ENCODE measurements around the gene CNOT9. TPM values are rescaled to one million over a fixed set of nuclear protein-coding genes. Genes with fewer than 3 reads are reported as not detected.
"Not testable (repeated sequence)": the region's sequence is repeated elsewhere in the genome, so short reads cannot be mapped to it uniquely, and the experiment has no call there.

Gene CNOT9
- total RNA-seq, 1 experiment from 2014 or later, result 86.8 TPM

DNA sequence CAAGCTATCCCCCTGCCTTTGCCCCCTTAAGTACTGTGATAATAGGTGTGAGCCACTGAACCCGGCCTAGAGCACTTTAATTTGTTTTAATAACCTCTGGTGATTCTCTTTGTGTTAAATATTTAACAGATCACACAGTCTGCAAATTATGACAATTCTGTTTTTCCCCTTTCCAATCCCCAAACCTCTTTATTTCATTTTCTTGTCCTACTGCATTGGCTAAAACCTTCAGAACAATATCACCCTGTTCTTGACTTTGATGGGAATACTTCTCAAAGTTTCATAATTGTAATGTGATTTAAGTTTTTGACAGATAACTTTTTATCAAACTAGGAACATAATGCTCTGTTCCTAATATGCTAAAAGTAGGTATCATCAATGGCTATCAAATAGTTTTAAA, 45.0 kb upstream of the CNOT9 start:
- CTCF ChIA-PET, result no interaction called here
- TF ChIP-seq EZH2phosphoT487 (IDR thresholded peaks at IDR 0.05; ENCODE audit: borderline replicate concordance, low read length), result no peak
- TF ChIP-seq, protein P1, sequence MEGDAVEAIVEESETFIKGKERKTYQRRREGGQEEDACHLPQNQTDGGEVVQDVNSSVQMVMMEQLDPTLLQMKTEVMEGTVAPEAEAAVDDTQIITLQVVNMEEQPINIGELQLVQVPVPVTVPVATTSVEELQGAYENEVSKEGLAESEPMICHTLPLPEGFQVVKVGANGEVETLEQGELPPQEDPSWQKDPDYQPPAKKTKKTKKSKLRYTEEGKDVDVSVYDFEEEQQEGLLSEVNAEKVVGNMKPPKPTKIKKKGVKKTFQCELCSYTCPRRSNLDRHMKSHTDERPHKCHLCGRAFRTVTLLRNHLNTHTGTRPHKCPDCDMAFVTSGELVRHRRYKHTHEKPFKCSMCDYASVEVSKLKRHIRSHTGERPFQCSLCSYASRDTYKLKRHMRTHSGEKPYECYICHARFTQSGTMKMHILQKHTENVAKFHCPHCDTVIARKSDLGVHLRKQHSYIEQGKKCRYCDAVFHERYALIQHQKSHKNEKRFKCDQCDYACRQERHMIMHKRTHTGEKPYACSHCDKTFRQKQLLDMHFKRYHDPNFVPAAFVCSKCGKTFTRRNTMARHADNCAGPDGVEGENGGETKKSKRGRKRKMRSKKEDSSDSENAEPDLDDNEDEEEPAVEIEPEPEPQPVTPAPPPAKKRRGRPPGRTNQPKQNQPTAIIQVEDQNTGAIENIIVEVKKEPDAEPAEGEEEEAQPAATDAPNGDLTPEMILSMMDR (conservative IDR thresholded peaks at IDR 0.05; ENCODE audit: low read depth, low read length), result no peak
- TF ChIP-seq EZH2 (IDR thresholded peaks at IDR 0.05; ENCODE audit: low read length, unreplicated experiment), result no peak
- Histone ChIP-seq H3K4me1 (ENCODE audit: insufficient read depth, low read length) (no peaks in the 10 kb centered on the region), H2AFZ (ENCODE audit: low read length) (no peak overlapping the region), H3K36me3 (ENCODE audit: low read depth, low read length) (peaks cover 27% of the 10 kb centered on the region), H3K9me2 (replicated peaks; ENCODE audit: low read length) (no peaks in the 10 kb centered on the region), H3K9ac (ENCODE audit: low read length) (no peak overlapping the region), H3K9me3 (ENCODE audit: low read length) (no peaks in the 10 kb centered on the region), H3K27ac (ENCODE audit: low read length) (no peak overlapping the region), H3K27me3 (ENCODE audit: low read length) (no peaks in the 10 kb centered on the region), H3K79me2 (ENCODE audit: low read length) (no peaks in the 10 kb centered on the region), H3K4me3 (ENCODE audit: low read length) (no peak overlapping the region), H3K4me2 (ENCODE audit: low read length) (no peak overlapping the region), H3F3A (ENCODE audit: low read length, unreplicated experiment) (no peaks in the 10 kb centered on the region), H4K20me1 (ENCODE audit: low read length) (no peaks in the 10 kb centered on the region)
- DNase-seq (no peak), ATAC-seq (no peak)
- BruUV-seq (replicated peaks), result no TSS peak
- intact Hi-C loops (cut with micrococcal nuclease), result no loop called here
- POLR2A ChIA-PET (ENCODE audit: unreplicated experiment), result no interaction called here

DNA sequence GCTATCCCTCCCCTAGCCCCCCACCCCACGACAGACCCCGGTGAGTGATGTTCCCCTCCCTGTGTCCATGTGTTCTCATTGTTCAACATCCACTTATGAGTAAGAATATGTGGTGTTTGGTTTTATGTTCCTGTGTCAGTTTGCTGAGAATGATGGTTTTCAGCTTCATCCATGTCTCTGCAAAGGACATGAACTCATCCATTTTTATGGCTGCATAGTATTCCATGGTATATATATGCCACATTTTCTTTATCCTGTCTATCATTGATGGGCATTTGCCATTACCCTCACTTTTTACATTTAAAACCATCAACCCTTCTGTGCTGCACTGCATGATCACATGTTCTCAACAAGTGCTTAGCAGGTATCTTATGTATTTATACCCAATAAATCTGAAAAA, 40.2 kb upstream of the CNOT9 start:
- H3K27me3 ChIP-seq (ENCODE audit: low read length); H3K4me1 ChIP-seq (ENCODE audit: insufficient read depth, low read length); H3K4me3 ChIP-seq (ENCODE audit: low read length); ATAC-seq; H3F3A ChIP-seq (ENCODE audit: low read length, unreplicated experiment); BruUV-seq (replicated peaks); H3K9me3 ChIP-seq (ENCODE audit: low read length); H3K4me2 ChIP-seq (ENCODE audit: low read length); H3K9me2 ChIP-seq (replicated peaks; ENCODE audit: low read length); H4K20me1 ChIP-seq (ENCODE audit: low read length); H3K79me2 ChIP-seq (ENCODE audit: low read length); DNase-seq; H3K27ac ChIP-seq (ENCODE audit: low read length); H3K9ac ChIP-seq (ENCODE audit: low read length); H2AFZ ChIP-seq (ENCODE audit: low read length); intact Hi-C loops (cut with micrococcal nuclease): not testable (repeated sequence)
- POLR2A ChIA-PET (ENCODE audit: unreplicated experiment), result interaction anchor here (0.6 kb wide), 1 partner anchor 194 kb away, joined by 5 read pairs; no protein-coding TSS in a partner anchor
- CTCF ChIA-PET, result interaction anchor here (0.6 kb wide), 2 partner anchors 23 to 117 kb away, joined by 5 to 9 read pairs; no protein-coding TSS in a partner anchor
- peaks cover 55% of the 10 kb centered on the region for H3K36me3 ChIP-seq (ENCODE audit: low read depth, low read length)

DNA sequence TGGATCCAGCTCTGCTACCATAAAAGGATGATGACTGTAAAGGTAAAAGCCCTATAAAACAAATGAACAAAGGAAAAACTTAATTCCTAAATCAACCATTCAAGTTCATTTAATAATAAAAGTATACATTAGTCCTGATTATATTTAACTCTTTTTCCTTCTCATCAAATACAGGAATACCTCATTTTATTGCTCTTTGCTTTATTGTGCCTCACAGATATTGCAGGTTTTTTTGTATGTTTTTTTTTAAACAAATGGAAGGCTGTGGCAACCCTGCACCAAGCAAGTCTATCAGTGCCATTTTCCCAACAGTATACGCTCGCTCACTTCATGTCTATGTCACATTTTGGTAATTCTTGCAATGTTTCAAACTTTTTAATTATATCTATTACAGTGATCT, 38.6 kb upstream of the CNOT9 start:
- Histone ChIP-seq H3K4me2 (ENCODE audit: low read length) (no peak overlapping the region), H3K9ac (ENCODE audit: low read length) (no peak overlapping the region), H3K36me3 (ENCODE audit: low read depth, low read length) (peaks cover 49% of the 10 kb centered on the region), H3K9me3 (ENCODE audit: low read length) (no peaks in the 10 kb centered on the region), H3K4me1 (ENCODE audit: insufficient read depth, low read length) (no peaks in the 10 kb centered on the region), H3K79me2 (ENCODE audit: low read length) (no peaks in the 10 kb centered on the region), H3K9me2 (replicated peaks; ENCODE audit: low read length) (no peaks in the 10 kb centered on the region), H3F3A (ENCODE audit: low read length, unreplicated experiment) (no peaks in the 10 kb centered on the region), H3K27ac (ENCODE audit: low read length) (no peak overlapping the region), H3K27me3 (ENCODE audit: low read length) (no peaks in the 10 kb centered on the region), H2AFZ (ENCODE audit: low read length) (no peak overlapping the region), H4K20me1 (ENCODE audit: low read length) (no peaks in the 10 kb centered on the region), H3K4me3 (ENCODE audit: low read length) (no peak overlapping the region)
- TF ChIP-seq, protein P1 (conservative IDR thresholded peaks at IDR 0.05; ENCODE audit: low read depth, low read length), result no peak
- TF ChIP-seq EZH2phosphoT487 (IDR thresholded peaks at IDR 0.05; ENCODE audit: borderline replicate concordance, low read length), result no peak
- ChIA-PET CTCF (no interaction called here), POLR2A (ENCODE audit: unreplicated experiment) (no interaction called here)
- no peak for DNase-seq
- intact Hi-C loops (cut with micrococcal nuclease), result no loop called here
- no TSS peak for BruUV-seq (replicated peaks)
- ATAC-seq, result no peak
